Measurements from ENCODE around the gene ARX.

ARX gene

DNA sequence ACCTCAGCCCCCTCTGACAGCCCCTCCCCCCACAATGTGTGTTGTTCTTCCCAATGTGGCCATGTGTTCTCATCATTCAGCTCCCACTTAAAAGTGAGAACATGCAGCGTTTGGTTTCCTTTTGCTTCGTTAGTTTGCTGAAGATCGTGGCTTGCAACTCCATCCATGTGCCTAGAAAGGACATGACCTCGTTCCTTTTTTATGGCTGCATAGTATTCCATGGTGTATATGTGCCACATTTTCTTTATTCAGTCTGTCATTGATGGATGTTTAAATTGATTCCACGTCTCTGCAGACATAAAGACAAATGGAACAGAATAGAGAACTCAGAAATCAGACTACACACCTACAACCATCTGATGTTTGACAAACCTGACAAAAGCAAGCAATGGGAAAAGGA is 46.0 kb downstream of the ARX start:
- Histone ChIP-seq H3K9me3 (ENCODE audit: control insufficient read depth, low read length) (no peaks in the 10 kb centered on the region), H3K36me3 (ENCODE audit: control insufficient read depth, insufficient read depth, low read length) (no peaks in the 10 kb centered on the region), H3K4me1 (ENCODE audit: control insufficient read depth, insufficient read depth, low read length, poor library complexity, severe bottlenecking) (no peaks in the 10 kb centered on the region), H3K4me3 (ENCODE audit: extremely low read depth, insufficient read depth, low read length, poor library complexity, severe bottlenecking) (no peak overlapping the region), H3K27ac (ENCODE audit: low read depth, low read length, severe bottlenecking) (no peak overlapping the region)
- WGBS, 2 experiments (ENCODE audit: insufficient coverage in 2 of 2), result 60% methylated on average over 1 of the region's 5 CpGs; no CpG with 5 or more reads in 1 of the 2 experiments

DNA sequence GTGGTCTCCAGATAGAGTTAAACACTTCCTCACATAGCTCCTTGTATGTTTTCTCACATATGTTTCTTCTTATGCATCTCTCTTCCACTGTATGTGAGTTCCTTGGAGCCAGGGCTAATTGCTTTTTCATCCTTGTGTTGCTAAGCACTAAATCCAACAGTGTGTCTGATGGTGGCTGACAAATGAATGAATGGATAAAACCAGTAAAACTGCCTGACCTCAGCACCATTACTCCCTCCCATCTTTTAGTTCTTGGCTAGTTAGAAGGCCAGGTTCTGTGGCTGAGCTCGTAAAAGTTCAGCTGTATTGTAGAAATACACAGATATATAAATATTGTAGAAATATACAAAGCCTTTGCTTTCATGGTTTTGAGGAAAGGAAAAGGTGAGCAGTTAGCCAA is 50.4 kb downstream of the ARX start:
- WGBS, 2 experiments (ENCODE audit: insufficient coverage in 2 of 2), result no CpG with 5 or more reads among the region's 1 CpG
- no peaks in the 10 kb centered on the region for H3K36me3 ChIP-seq (ENCODE audit: control insufficient read depth, insufficient read depth, low read length)
- no peaks in the 10 kb centered on the region for H3K4me1 ChIP-seq (ENCODE audit: control insufficient read depth, insufficient read depth, low read length, poor library complexity, severe bottlenecking)
- no peak overlapping the region for H3K4me3 ChIP-seq (ENCODE audit: extremely low read depth, insufficient read depth, low read length, poor library complexity, severe bottlenecking)
- H3K27ac ChIP-seq (ENCODE audit: low read depth, low read length, severe bottlenecking), result no peak overlapping the region
- H3K9me3 ChIP-seq (ENCODE audit: control insufficient read depth, low read length), result no peaks in the 10 kb centered on the region

DNA sequence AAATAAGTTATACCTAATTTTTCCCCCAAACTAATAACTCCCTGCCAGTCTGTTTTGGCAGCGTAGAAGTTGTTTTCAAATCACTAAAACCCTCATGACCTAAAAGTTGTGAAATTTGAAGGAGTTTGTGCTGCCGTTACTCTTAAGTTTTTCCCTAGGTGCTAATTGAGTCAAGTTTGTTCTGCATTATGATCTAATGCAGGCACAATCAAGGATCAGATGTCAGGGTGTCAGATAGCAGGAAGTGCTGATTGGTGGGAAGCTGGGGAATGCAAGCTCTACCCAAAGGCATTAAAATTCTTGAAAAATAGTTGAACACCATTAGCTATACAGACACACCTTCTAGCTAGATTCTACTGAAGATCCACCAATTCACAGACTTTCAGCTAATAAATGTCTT is 51.9 kb downstream of the ARX start:
- WGBS, 2 experiments (ENCODE audit: insufficient coverage in 2 of 2), result 20% methylated on average over 1 of the region's 2 CpGs; no CpG with 5 or more reads in 1 of the 2 experiments
- no peaks in the 10 kb centered on the region for H3K36me3 ChIP-seq (ENCODE audit: control insufficient read depth, insufficient read depth, low read length)

DNA sequence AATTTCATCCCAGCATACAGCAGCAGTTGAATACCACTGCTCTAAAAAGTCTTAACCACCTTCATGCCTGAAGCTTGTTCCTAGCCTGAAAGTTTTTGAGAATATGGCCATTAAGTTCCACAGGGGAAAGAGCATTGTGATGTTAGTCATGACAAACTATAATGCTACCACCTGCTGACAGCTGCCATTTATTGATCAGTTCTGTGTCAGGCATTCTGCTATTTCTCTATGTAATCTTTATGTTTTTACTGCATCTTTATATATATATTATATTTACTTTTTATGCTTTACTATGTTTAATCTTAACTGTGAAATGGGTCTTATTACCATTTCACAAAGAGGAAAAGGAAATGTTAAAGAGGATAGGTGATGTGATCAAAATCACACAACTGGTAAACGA is 54.0 kb downstream of the ARX start:
- H3K4me3 ChIP-seq (ENCODE audit: extremely low read depth, insufficient read depth, low read length, poor library complexity, severe bottlenecking), result no peak overlapping the region
- WGBS, 2 experiments (ENCODE audit: insufficient coverage in 2 of 2), result no CpG with 5 or more reads among the region's 1 CpG
- H3K9me3 ChIP-seq (ENCODE audit: control insufficient read depth, low read length), result no peaks in the 10 kb centered on the region
- no peaks in the 10 kb centered on the region for H3K36me3 ChIP-seq (ENCODE audit: control insufficient read depth, insufficient read depth, low read length)
- no peak overlapping the region for H3K27ac ChIP-seq (ENCODE audit: low read depth, low read length, severe bottlenecking)
- H3K4me1 ChIP-seq (ENCODE audit: control insufficient read depth, insufficient read depth, low read length, poor library complexity, severe bottlenecking), result no peaks in the 10 kb centered on the region

More for the DNA sequence above, 51.9 kb downstream of the ARX start:
- Histone ChIP-seq H3K4me3 (ENCODE audit: extremely low read depth, insufficient read depth, low read length, poor library complexity, severe bottlenecking) (no peak overlapping the region), H3K27ac (ENCODE audit: low read depth, low read length, severe bottlenecking) (no peak overlapping the region), H3K4me1 (ENCODE audit: control insufficient read depth, insufficient read depth, low read length, poor library complexity, severe bottlenecking) (no peaks in the 10 kb centered on the region), H3K9me3 (ENCODE audit: control insufficient read depth, low read length) (no peaks in the 10 kb centered on the region)

DNA sequence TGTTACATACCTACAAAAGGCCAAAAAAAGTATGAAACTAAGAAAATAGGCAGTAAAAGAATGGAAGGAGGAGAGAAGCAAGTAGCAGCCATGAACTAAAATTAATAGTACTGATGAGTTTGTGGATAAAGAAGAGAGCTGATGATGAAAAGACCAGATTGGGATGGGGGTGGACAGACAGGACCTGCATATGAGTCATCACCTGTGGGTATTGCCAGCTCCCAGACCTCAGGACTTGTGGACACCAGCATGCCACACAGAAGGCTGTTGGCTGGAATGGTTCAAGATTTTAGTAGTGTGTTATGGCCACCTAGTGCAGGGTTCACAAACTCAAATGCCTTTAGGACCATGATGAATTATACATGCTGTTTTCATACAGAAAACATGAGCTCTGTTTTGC is 58.9 kb downstream of the ARX start:
- Histone ChIP-seq H3K36me3 (ENCODE audit: control insufficient read depth, insufficient read depth, low read length) (no peaks in the 10 kb centered on the region), H3K4me3 (ENCODE audit: extremely low read depth, insufficient read depth, low read length, poor library complexity, severe bottlenecking) (no peak overlapping the region), H3K27ac (ENCODE audit: low read depth, low read length, severe bottlenecking) (no peak overlapping the region), H3K9me3 (ENCODE audit: control insufficient read depth, low read length) (no peaks in the 10 kb centered on the region), H3K4me1 (ENCODE audit: control insufficient read depth, insufficient read depth, low read length, poor library complexity, severe bottlenecking) (no peaks in the 10 kb centered on the region)

DNA sequence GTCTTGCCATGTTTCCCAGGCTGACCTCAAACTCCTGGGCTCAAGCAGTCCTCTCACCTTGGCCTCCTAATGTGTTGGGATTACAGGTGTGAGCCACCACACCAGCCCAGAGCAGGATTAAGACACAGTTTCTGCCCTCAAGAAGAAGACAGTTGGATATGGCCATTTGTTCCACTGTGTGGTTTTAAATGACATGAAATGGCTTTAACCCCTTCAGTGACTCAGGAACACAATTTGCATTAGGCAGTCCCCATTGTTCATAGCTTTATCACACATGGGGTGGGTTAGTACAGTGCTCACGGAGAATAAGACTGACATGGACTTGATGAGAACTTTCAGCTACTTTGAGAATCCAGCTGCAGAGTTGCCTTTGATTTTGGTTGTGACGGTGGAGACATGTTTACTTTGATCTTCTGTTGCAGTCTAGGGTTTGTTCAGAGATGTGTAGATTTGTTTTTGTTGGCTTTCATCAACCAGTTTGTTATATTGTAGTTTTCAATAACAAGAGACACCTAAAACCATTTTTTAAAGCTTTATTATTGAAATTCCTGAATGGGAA is 60.3 kb downstream of the ARX start:
- H3K4me1 ChIP-seq (ENCODE audit: control insufficient read depth, insufficient read depth, low read length, poor library complexity, severe bottlenecking), result no peaks in the 10 kb centered on the region
- no peak overlapping the region for H3K4me3 ChIP-seq (ENCODE audit: extremely low read depth, insufficient read depth, low read length, poor library complexity, severe bottlenecking)
- no peaks in the 10 kb centered on the region for H3K9me3 ChIP-seq (ENCODE audit: control insufficient read depth, low read length)
- WGBS, 2 experiments (ENCODE audit: insufficient coverage in 2 of 2), result 100% methylated on average over 1 of the region's 2 CpGs; no CpG with 5 or more reads in 1 of the 2 experiments
- no peaks in the 10 kb centered on the region for H3K36me3 ChIP-seq (ENCODE audit: control insufficient read depth, insufficient read depth, low read length)
- H3K27ac ChIP-seq (ENCODE audit: low read depth, low read length, severe bottlenecking), result no peak overlapping the region

DNA sequence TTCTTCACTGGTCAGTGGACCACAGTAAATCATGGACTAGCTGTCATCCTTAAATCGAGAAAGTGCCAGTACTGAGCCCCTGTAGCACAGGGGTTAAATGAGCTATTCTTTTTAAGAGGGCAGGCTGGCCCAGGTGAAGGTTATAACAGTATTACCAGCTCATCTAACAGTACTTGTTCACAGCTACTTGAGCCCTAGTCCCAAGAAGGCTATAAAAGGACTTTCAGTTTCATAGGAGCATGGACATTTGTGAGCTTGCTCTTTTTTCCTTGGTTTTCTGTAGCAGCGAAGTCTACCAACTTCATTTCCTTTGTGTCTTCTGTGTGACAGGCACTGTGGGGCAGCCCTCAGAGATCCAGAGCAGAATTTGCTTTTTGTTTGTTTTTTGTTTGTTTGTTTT is 61.0 kb downstream of the ARX start:
- H3K9me3 ChIP-seq (ENCODE audit: control insufficient read depth, low read length), result no peaks in the 10 kb centered on the region

More for the DNA sequence above, 61.0 kb downstream of the ARX start:
- H3K27ac ChIP-seq (ENCODE audit: low read depth, low read length, severe bottlenecking), result no peak overlapping the region
- no peak overlapping the region for H3K4me3 ChIP-seq (ENCODE audit: extremely low read depth, insufficient read depth, low read length, poor library complexity, severe bottlenecking)
- no peaks in the 10 kb centered on the region for H3K4me1 ChIP-seq (ENCODE audit: control insufficient read depth, insufficient read depth, low read length, poor library complexity, severe bottlenecking)
- no peaks in the 10 kb centered on the region for H3K36me3 ChIP-seq (ENCODE audit: control insufficient read depth, insufficient read depth, low read length)
- 75% methylated on average over 1 of the region's 2 CpGs; no CpG with 5 or more reads in 1 of the 2 experiments for WGBS, 2 experiments (ENCODE audit: insufficient coverage in 2 of 2)

All from mesodermal cell (in vitro differentiated cells).